SK-N-SH (cell line): ENCODE measurements around the gene G6PC1. TPM values are rescaled to one million over a fixed set of nuclear protein-coding genes. Genes with fewer than 3 reads are reported as not detected.

ENCODE experiments used
- CTCF ChIA-PET: fragments of 300-600, 350-600 bp; formaldehyde crosslinking; extraction: SDS; loops from one replicate; lab custom pipeline; 2021; lab: Yijun Ruan, JAX
- POLR2A ChIA-PET: fragments of 350-600 bp; sonication (Branson Sonifier 250); formaldehyde crosslinking; extraction: SDS; loops from one replicate; lab custom pipeline; 2020; ENCODE audit warnings: antibody characterized with exemption, inconsistent platforms; lab: Yijun Ruan, JAX
- DNase-seq: peaks from one replicate; pipeline ENCODE4 v3.0.0; 2012
- H2AFZ ChIP-seq: fragments of 200-600 bp; sonication (generic); 2 replicates; pipeline ENCODE4 v1.8.1; 2016; ENCODE audit warnings: antibody characterized with exemption, mild to moderate bottlenecking, low read depth
- H3F3A ChIP-seq: fragments of 200-600 bp; sonication (generic); replicated peaks from 2 replicates; pipeline ENCODE3; 2016; ENCODE audit warnings: antibody characterized with exemption, mild to moderate bottlenecking; ENCODE audit not compliant: insufficient read depth
- H3K27ac ChIP-seq, 2 experiments: fragments of 200-500 bp in 1 of 2; fragments of 200-600 bp in 1 of 2; sonication (Bioruptor generic) in 1 of 2; sonication (generic), shearing (Covaris generic) in 1 of 2; 2 replicates each; pipeline versions ENCODE4 v1.5.1 to v1.6.1; 2014 to 2016; ENCODE audit warnings: low read depth in 2 of 2, inconsistent platforms in 1 of 2, low read length in 1 of 2, mild to moderate bottlenecking in 1 of 2, mixed read lengths in 1 of 2
- H3K27me3 ChIP-seq: fragments of 200-600 bp; sonication (generic), shearing (Covaris generic); 2 replicates; pipeline ENCODE4 v1.6.1; 2016; ENCODE audit warnings: mixed run types; ENCODE audit not compliant: insufficient read depth
- H3K36me3 ChIP-seq, 2 experiments: fragments of 200-500 bp in 1 of 2; fragments of 200-600 bp in 1 of 2; sonication (Bioruptor generic) in 1 of 2; sonication (generic) in 1 of 2; replicated peaks in 1 of 2; 2 replicates each; pipeline versions ENCODE3 to v1.5.1; 2014 to 2016; ENCODE audit warnings: low read length in 1 of 2, mild to moderate bottlenecking in 1 of 2; ENCODE audit not compliant: insufficient read depth in 2 of 2, control insufficient read depth in 1 of 2
- H3K4me1 ChIP-seq, 2 experiments: fragments of 200-500 bp in 1 of 2; fragments of 200-600 bp in 1 of 2; sonication (Bioruptor generic) in 1 of 2; sonication (generic), shearing (Covaris generic) in 1 of 2; 2 replicates each; pipeline versions ENCODE4 v1.5.1 to v1.6.1; 2014 to 2016; ENCODE audit warnings: low read depth in 1 of 2, low read length in 1 of 2, mixed run types in 1 of 2; ENCODE audit not compliant: insufficient read depth in 2 of 2, control insufficient read depth in 1 of 2
- H3K4me2 ChIP-seq: fragments of 200-600 bp; sonication (generic), shearing (Covaris generic); 2 replicates; pipeline ENCODE4 v1.6.1; 2017; ENCODE audit warnings: mixed run types
- H3K4me3 ChIP-seq, 2 experiments: fragments of 200-500 bp in 1 of 2; fragments of 200-600 bp in 1 of 2; sonication (Bioruptor generic) in 1 of 2; sonication (generic), shearing (Covaris generic) in 1 of 2; 2 replicates each; pipeline versions ENCODE4 v1.5.1 to v1.8.1; 2014 to 2016; ENCODE audit warnings: low read depth in 2 of 2, inconsistent platforms in 1 of 2, low read length in 1 of 2, mild to moderate bottlenecking in 1 of 2, mixed read lengths in 1 of 2, moderate library complexity in 1 of 2
- H3K79me2 ChIP-seq: fragments of 200-600 bp; sonication (generic); 2 replicates; pipeline ENCODE4 v1.8.1; 2017; ENCODE audit warnings: mild to moderate bottlenecking; ENCODE audit not compliant: insufficient read depth
- H3K9ac ChIP-seq: fragments of 200-600 bp; sonication (generic); 2 replicates; pipeline ENCODE4 v1.6.1; 2017; ENCODE audit warnings: mixed run types
- H3K9me2 ChIP-seq: fragments of 200-600 bp; sonication (generic); 2 replicates; pipeline ENCODE4 v1.6.1; 2017; ENCODE audit warnings: mixed run types
- H3K9me3 ChIP-seq: fragments of 200-600 bp; sonication (generic); 2 replicates; pipeline ENCODE4 v1.6.1; 2017; ENCODE audit warnings: mixed run types, mild to moderate bottlenecking, moderate library complexity
- H4K20me1 ChIP-seq: fragments of 200-600 bp; sonication (generic); 2 replicates; pipeline ENCODE4 v1.6.1; 2017; ENCODE audit warnings: mild to moderate bottlenecking, mixed run types; ENCODE audit not compliant: insufficient read depth
- CHD2 ChIP-seq: fragments of 150-350 bp; IDR thresholded peaks from 2 replicates; pipeline ENCODE4 v1.6.1; 2018; ENCODE audit warnings: low read length; ENCODE audit not compliant: partially characterized antibody
- CTCF ChIP-seq: fragments of 200-600 bp; sonication (generic); IDR thresholded peaks from 2 replicates; pipeline ENCODE4 v1.6.1; 2017; ENCODE audit warnings: antibody characterized with exemption, mild to moderate bottlenecking, moderate library complexity
- FOXM1 ChIP-seq: IDR thresholded peaks from 2 replicates; pipeline ENCODE4 v1.4.0; 2012; ENCODE audit warnings: low read depth, mild to moderate bottlenecking
- GABPA ChIP-seq: IDR thresholded peaks from 2 replicates; pipeline ENCODE4 v1.4.0; 2012; ENCODE audit warnings: low read depth, mild to moderate bottlenecking
- JUND ChIP-seq: IDR thresholded peaks from 2 replicates; pipeline ENCODE4 v1.4.0; 2012
- MAX ChIP-seq: IDR thresholded peaks from 2 replicates; pipeline ENCODE4 v1.4.0; 2012; ENCODE audit warnings: low read depth
- NRF1 ChIP-seq: IDR thresholded peaks from 2 replicates; pipeline ENCODE4 v1.6.1; 2012; ENCODE audit warnings: low read depth, mild to moderate bottlenecking, low read length
- POLR2AphosphoS5 ChIP-seq: IDR thresholded peaks from 2 replicates; pipeline ENCODE4 v1.6.1; 2012; ENCODE audit warnings: low read depth, low read length
- RCOR1 ChIP-seq: fragments of 150-350 bp; IDR thresholded peaks from 2 replicates; pipeline ENCODE4 v1.6.1; 2017; ENCODE audit warnings: antibody characterized with exemption, low read length
- RXRA ChIP-seq: IDR thresholded peaks from 2 replicates; pipeline ENCODE4 v1.4.0; 2012; ENCODE audit warnings: low read depth, mild to moderate bottlenecking, borderline replicate concordance
- TAF1 ChIP-seq: IDR thresholded peaks from 2 replicates; pipeline ENCODE4 v1.6.1; 2012; ENCODE audit warnings: low read depth, mild to moderate bottlenecking, low read length, moderate library complexity, borderline replicate concordance
- TCF12 ChIP-seq: IDR thresholded peaks from 2 replicates; pipeline ENCODE4 v1.4.0; 2012
- TEAD4 ChIP-seq: IDR thresholded peaks from 2 replicates; pipeline ENCODE4 v1.4.0; 2012; ENCODE audit warnings: mild to moderate bottlenecking, borderline replicate concordance; ENCODE audit not compliant: insufficient read depth
- USF1 ChIP-seq: IDR thresholded peaks from 2 replicates; pipeline ENCODE4 v1.4.0; 2012; ENCODE audit warnings: low read depth, borderline replicate concordance
- USF2 ChIP-seq: fragments of 150-350 bp; IDR thresholded peaks from 2 replicates; pipeline ENCODE4 v1.6.1; 2017; ENCODE audit warnings: antibody characterized with exemption, low read length, low read depth, borderline replicate concordance
- ZBTB33 ChIP-seq: IDR thresholded peaks from 2 replicates; pipeline ENCODE4 v1.4.0; 2012; ENCODE audit warnings: low read depth, borderline replicate concordance
- WGBS: methylation state at CpG from one replicate; pipeline ENCODE4 v1.1.6; 2017; ENCODE audit warnings: low lambda C conversion rate; 5-methylcytosine and 5-hydroxymethylcytosine counted together
- polyA plus RNA-seq, 3 experiments: library from polyadenylated mRNA; depleted of rRNA; stranded (reverse); fragments of >200 nt; gene quantifications; 2 replicates each; pipeline ENCODE4 v1.2.3, GENCODE V29; 2012

Gene G6PC1
- polyA plus RNA-seq, 1 of the 3 experiments (the other 2 are of a cell fraction), result not detected

- CTCF ChIA-PET, result no interaction called here
- no peak for DNase-seq
- WGBS, result 62% methylated on average over 10 of the region's 10 CpGs
Measured at GRCh38 chr17:42877037-42877436, 23.6 kb upstream of the G6PC1 start.

More at GRCh38 chr17:42877037-42877436, 23.6 kb upstream of the G6PC1 start:
- Histone ChIP-seq H3K4me2 (no peak overlapping the region), H3K79me2 (no peaks in the 10 kb centered on the region), H3K9me2 (no peaks in the 10 kb centered on the region), H4K20me1 (no peaks in the 10 kb centered on the region), H3K27ac (no peak overlapping the region), H3F3A (no peaks in the 10 kb centered on the region), H2AFZ (no peak overlapping the region), H3K4me1 (no peaks in the 10 kb centered on the region), H3K9me3 (no peaks in the 10 kb centered on the region), H3K4me3 (no peak overlapping the region), H3K9ac (no peak overlapping the region), H3K27me3 (peaks cover 51% of the 10 kb centered on the region), H3K36me3 (no peaks in the 10 kb centered on the region)
- no peak for TF ChIP-seq NRF1
- TF ChIP-seq USF2, result no peak
- TF ChIP-seq TAF1, result no peak
- no peak for TF ChIP-seq ZBTB33
- no peak for TF ChIP-seq JUND
- TF ChIP-seq USF1, result no peak
- no peak for TF ChIP-seq RCOR1
- TF ChIP-seq FOXM1, result no peak
- TF ChIP-seq CTCF, result no peak
- no peak for TF ChIP-seq CHD2
- TF ChIP-seq POLR2AphosphoS5, result no peak
- TF ChIP-seq RXRA, result no peak
- no peak for TF ChIP-seq GABPA
- TF ChIP-seq MAX, result no peak
- no peak for TF ChIP-seq TEAD4
- no peak for TF ChIP-seq TCF12
- POLR2A ChIA-PET, result no interaction called here
